Measurements from ENCODE around the gene SORCS1.

SORCS1 gene

DNA sequence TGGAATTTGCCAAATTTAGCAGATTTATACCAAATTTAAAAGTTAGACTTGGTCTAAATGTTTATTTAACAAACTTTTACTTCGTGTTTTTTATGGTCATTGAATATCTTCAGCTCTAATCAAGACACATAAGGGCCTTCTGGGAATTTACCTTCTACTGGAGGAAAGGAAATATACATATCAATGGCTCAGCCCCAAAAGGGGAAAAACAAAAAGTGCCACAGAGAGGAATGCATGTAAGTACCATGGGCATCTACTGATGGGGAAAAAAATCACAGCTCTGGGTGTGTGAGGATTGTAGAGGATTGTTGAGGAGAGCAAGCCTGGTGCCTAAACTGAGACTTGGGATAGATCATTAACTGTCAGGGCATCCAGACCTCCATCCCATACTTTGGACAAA lies 260.3 kb downstream of the SORCS1 start:
- no peak for DNase-seq (ENCODE audit: low read depth, low spot score)
- H3K4me3 ChIP-seq (ENCODE audit: low read depth, low read length), result no peak overlapping the region
- TF ChIP-seq CTCF (IDR thresholded peaks at IDR 0.05; ENCODE audit: low read depth, low read length), result no peak
- in situ Hi-C loops (cut with HindIII; ENCODE audit: low sequenced_read_pairs), result no loop called here

DNA sequence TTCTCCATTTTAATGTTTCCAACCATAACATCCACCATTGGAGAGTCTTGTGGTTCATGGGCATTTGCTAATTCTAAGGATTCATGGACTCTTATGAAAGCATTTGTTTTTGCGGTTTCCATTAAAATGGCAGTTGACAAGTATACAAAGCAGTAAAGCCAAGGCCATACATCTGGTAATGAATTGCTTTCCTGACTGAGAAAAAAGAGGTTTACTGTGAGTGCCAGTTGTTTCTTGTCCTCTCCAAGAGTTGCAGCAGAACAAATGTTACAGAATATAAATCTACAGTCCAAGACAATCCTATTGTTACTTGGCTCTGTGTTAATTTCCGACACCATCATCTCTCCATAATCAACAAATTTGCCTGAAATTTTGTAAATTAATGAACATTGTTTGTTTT lies 261.3 kb downstream of the SORCS1 start:
- no peak for DNase-seq (ENCODE audit: low read depth, low spot score)
- no peak overlapping the region for H3K4me3 ChIP-seq (ENCODE audit: low read depth, low read length)
- in situ Hi-C loops (cut with HindIII; ENCODE audit: low sequenced_read_pairs), result no loop called here
- TF ChIP-seq CTCF (IDR thresholded peaks at IDR 0.05; ENCODE audit: low read depth, low read length), result no peak

DNA sequence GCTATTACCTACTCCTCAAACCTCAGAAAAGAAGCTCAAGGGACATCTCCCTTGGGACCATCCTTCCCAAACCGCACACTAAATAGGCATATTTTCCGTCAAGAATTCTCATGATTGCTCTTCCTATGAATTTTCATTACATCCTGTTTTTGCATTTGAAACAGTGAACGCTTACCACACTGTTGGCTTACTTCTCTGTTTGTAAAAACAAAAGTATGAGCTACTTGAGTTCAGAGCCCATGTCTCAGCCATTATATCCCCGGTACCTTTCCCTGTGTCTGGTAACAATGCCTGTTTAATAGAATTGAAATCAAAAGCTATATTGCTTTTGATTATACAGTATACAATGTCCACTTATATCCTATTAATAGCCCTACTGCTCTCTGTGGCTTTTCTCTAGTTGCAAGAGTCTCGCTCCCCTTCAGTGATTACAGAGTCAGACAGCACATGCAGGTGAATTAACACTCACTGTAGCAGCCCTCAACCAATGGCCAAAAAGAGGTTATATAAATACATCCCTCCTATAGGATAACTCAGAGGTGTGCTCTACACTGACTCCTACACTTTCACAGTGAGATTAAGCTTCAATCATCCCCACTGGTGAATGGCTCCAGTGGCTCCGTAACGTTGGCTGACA lies 264.4 kb downstream of the SORCS1 start:
- in situ Hi-C loops (cut with HindIII; ENCODE audit: low sequenced_read_pairs), result no loop called here
- DNase-seq (ENCODE audit: low read depth, low spot score), result no peak

DNA sequence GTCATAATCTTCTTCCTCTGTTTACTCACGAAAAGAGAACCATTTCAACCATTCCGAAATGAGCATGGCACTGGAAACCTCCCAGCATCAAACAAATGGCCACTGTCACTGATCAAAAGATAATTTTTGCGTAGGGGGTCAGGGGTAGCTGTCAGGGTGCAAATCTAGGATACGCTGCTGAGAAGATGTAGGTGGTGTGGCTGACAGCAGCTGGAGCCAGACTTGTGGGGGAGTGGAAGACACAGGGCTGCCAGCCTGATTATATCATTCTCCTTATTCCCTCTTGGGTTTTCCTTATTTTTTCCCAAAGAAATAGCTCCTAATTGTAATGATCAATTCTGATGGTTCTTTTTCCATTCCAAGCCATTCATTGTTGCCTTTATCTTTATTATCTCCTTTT lies 266.1 kb downstream of the SORCS1 start:
- H3K4me3 ChIP-seq (ENCODE audit: low read depth, low read length), result no peak overlapping the region
- DNase-seq (ENCODE audit: low read depth, low spot score), result no peak
- TF ChIP-seq CTCF (IDR thresholded peaks at IDR 0.05; ENCODE audit: low read depth, low read length), result no peak
- in situ Hi-C loops (cut with HindIII; ENCODE audit: low sequenced_read_pairs), result no loop called here

More for the DNA sequence above, 264.4 kb downstream of the SORCS1 start:
- no peak overlapping the region for H3K4me3 ChIP-seq (ENCODE audit: low read depth, low read length)
- no peak for TF ChIP-seq CTCF (IDR thresholded peaks at IDR 0.05; ENCODE audit: low read depth, low read length)

DNA sequence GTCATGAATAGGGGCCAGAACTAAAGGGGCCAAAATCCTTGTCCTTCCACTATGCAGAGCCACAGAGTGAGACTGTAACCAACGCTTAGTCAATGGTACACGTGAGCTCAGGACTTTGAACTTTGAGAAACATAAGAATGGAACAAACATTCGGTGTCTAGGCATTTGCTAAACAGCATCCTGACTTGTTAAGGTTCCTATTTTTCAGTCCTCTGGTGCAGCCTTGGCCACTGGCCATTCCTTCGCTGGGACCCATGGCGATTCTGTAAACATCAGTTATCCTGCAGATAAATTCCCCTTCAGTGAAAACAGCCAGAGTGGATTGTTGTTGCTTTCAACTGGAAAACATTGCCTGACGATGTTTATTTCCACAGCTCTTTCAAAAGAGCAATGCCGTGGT lies 266.8 kb downstream of the SORCS1 start:
- DNase-seq (ENCODE audit: low read depth, low spot score), result no peak
- no peak overlapping the region for H3K4me3 ChIP-seq (ENCODE audit: low read depth, low read length)
- in situ Hi-C loops (cut with HindIII; ENCODE audit: low sequenced_read_pairs), result no loop called here
- TF ChIP-seq CTCF (IDR thresholded peaks at IDR 0.05; ENCODE audit: low read depth, low read length), result no peak

DNA sequence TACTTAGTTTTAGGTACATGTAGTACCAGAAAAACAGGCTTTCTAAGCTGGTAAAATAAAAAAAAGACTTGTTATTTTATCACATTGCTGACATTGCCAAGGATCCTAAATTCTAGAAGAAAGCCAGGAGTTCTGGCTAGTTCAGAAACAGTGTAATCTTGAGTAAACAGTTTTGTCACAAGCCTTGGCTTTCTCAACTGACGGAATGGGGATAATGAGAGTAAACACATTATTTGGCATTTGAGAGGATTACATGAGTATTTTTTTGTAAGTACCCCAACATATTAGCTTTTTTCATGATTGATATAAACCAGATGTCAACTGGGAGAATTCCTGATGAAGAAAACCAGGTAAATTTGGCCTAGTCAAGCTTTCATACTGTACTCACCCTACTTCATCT lies 269.8 kb downstream of the SORCS1 start:
- in situ Hi-C loops (cut with HindIII; ENCODE audit: low sequenced_read_pairs), result no loop called here
- no peak for TF ChIP-seq CTCF (IDR thresholded peaks at IDR 0.05; ENCODE audit: low read depth, low read length)
- H3K4me3 ChIP-seq (ENCODE audit: low read depth, low read length), result no peak overlapping the region
- DNase-seq (ENCODE audit: low read depth, low spot score), result no peak

DNA sequence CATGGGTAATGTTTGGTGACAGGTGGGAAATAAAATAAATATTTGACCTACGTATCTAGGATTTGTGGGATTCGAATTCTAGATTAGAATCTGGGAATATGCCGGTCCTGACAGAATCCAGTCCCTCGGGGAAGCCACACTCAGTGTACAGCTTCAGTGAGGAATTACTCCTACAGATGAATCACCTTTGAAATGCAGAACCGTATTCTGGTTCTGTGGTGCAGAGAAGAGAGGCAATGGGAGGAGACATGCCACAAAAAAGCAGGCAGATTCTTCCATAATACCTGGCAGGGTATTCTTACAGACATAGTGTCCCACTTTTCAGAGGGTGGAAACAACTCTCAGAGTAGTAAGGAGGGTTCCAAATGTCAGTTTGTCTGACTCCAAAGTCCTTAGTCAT lies 286.9 kb downstream of the SORCS1 start:
- in situ Hi-C loops (cut with HindIII; ENCODE audit: low sequenced_read_pairs), result no loop called here
- no peak for TF ChIP-seq CTCF (IDR thresholded peaks at IDR 0.05; ENCODE audit: low read depth, low read length)
- no peak overlapping the region for H3K4me3 ChIP-seq (ENCODE audit: low read depth, low read length)
- DNase-seq (ENCODE audit: low read depth, low spot score), result no peak

Data from astrocyte of the spinal cord (primary cell).